H9 (cell line): Measurements from ENCODE around the gene MCM8. TPM values are rescaled to one million over a fixed set of nuclear protein-coding genes. Genes with fewer than 3 reads are reported as not detected.

ENCODE experiments used
- DNase-seq: peaks from one replicate; pipeline ENCODE4 v3.0.0-alpha.2; 2017
- H2AFZ ChIP-seq: one replicate; pipeline ENCODE4 v1.6.1; 2013; ENCODE audit warnings: mild to moderate bottlenecking, low read length, control low read depth, moderate library complexity
- H2AK5ac ChIP-seq: 2 replicates; pipeline ENCODE4 v1.6.1; 2013; ENCODE audit warnings: low read length, control low read depth, mixed read lengths; ENCODE audit not compliant: insufficient read length
- H2BK120ac ChIP-seq: one replicate; pipeline ENCODE4 v1.6.1; 2013; ENCODE audit warnings: low read depth, mild to moderate bottlenecking, low read length, control low read depth, inconsistent platforms; ENCODE audit not compliant: poor library complexity, severe bottlenecking
- H2BK12ac ChIP-seq: 2 replicates; pipeline ENCODE4 v1.6.1; 2013; ENCODE audit warnings: low read length, control low read depth, mixed read lengths, low read depth; ENCODE audit not compliant: insufficient read length
- H2BK15ac ChIP-seq: 2 replicates; pipeline ENCODE4 v1.6.1; 2013; ENCODE audit warnings: low read depth, low read length, control low read depth
- H2BK20ac ChIP-seq: one replicate; pipeline ENCODE4 v1.6.1; 2013; ENCODE audit warnings: low read depth, mild to moderate bottlenecking, low read length, control low read depth, inconsistent platforms; ENCODE audit not compliant: poor library complexity, severe bottlenecking
- H2BK5ac ChIP-seq: 2 replicates; pipeline ENCODE4 v1.6.1; 2013; ENCODE audit warnings: low read length, control low read depth, mixed read lengths; ENCODE audit not compliant: insufficient read length
- H3K14ac ChIP-seq: 2 replicates; pipeline ENCODE4 v1.6.1; 2013; ENCODE audit warnings: low read length, control low read depth; ENCODE audit not compliant: insufficient read depth
- H3K18ac ChIP-seq: 2 replicates; pipeline ENCODE4 v1.6.1; 2013; ENCODE audit warnings: low read depth, mild to moderate bottlenecking, mixed read lengths, low read length, control low read depth; ENCODE audit not compliant: insufficient read length
- H3K23ac ChIP-seq: 2 replicates; pipeline ENCODE4 v1.6.1; 2013; ENCODE audit warnings: low read length, control low read depth, mixed read lengths, low read depth; ENCODE audit not compliant: insufficient read length
- H3K23me2 ChIP-seq: 2 replicates; pipeline ENCODE4 v1.6.1; 2013; ENCODE audit warnings: low read depth, mild to moderate bottlenecking, mixed read lengths, low read length, control low read depth; ENCODE audit not compliant: insufficient read length, poor library complexity, severe bottlenecking
- H3K27ac ChIP-seq: 2 replicates; pipeline ENCODE4 v1.5.1; 2013; ENCODE audit warnings: low read length, control low read depth, mixed read lengths, low read depth; ENCODE audit not compliant: insufficient read length
- H3K27me3 ChIP-seq: 2 replicates; pipeline ENCODE4 v1.6.1; 2013; ENCODE audit warnings: low read length, control low read depth, inconsistent platforms; ENCODE audit not compliant: insufficient read depth
- H3K4ac ChIP-seq: 2 replicates; pipeline ENCODE4 v1.6.1; 2013; ENCODE audit warnings: low read depth, mild to moderate bottlenecking, control low read depth, inconsistent platforms, low read length, moderate library complexity
- H3K4me1 ChIP-seq: 2 replicates; pipeline ENCODE4 v1.6.1; 2013; ENCODE audit warnings: low read length, control low read depth, inconsistent platforms; ENCODE audit not compliant: insufficient read depth
- H3K4me2 ChIP-seq: 2 replicates; pipeline ENCODE4 v1.6.1; 2013; ENCODE audit warnings: low read length, control low read depth, mixed read lengths; ENCODE audit not compliant: insufficient read length, insufficient read depth
- H3K56ac ChIP-seq: 2 replicates; pipeline ENCODE4 v1.6.1; 2013; ENCODE audit warnings: low read depth, mild to moderate bottlenecking, mixed read lengths, low read length, control low read depth; ENCODE audit not compliant: insufficient read length
- H3K79me1 ChIP-seq: 2 replicates; pipeline ENCODE4 v1.6.1; 2013; ENCODE audit warnings: low read depth, mild to moderate bottlenecking, moderate library complexity, low read length, control low read depth, inconsistent platforms; ENCODE audit not compliant: insufficient read depth, poor library complexity, severe bottlenecking
- H3K79me2 ChIP-seq: 2 replicates; pipeline ENCODE4 v1.6.1; 2013; ENCODE audit warnings: low read length, control low read depth, inconsistent platforms; ENCODE audit not compliant: insufficient read depth
- H3K9ac ChIP-seq: 2 replicates; pipeline ENCODE4 v1.6.1; 2013; ENCODE audit warnings: low read length, control low read depth, mixed read lengths; ENCODE audit not compliant: insufficient read length; ENCODE audit errors: extremely low read depth
- H3K9me3 ChIP-seq: one replicate; pipeline ENCODE4 v1.6.1; 2013; ENCODE audit warnings: low read depth, low read length, inconsistent platforms; ENCODE audit not compliant: control insufficient read depth
- H3T11ph ChIP-seq: one replicate; pipeline ENCODE4 v1.6.1; 2013; ENCODE audit warnings: mild to moderate bottlenecking, low read length, control low read depth, inconsistent platforms
- H4K20me1 ChIP-seq: one replicate; pipeline ENCODE4 v1.6.1; 2013; ENCODE audit not compliant: control insufficient read depth, insufficient read length, insufficient read depth
- H4K5ac ChIP-seq: 2 replicates; pipeline ENCODE4 v1.6.1; 2013; ENCODE audit warnings: low read depth, mild to moderate bottlenecking, mixed read lengths, low read length, control low read depth; ENCODE audit not compliant: insufficient read length
- H4K8ac ChIP-seq: replicated peaks from 2 replicates; pipeline ENCODE4 v1.6.1; 2013; ENCODE audit warnings: low read length, control low read depth, mixed read lengths, low read depth; ENCODE audit not compliant: insufficient read length
- H4K91ac ChIP-seq: 2 replicates; pipeline ENCODE4 v1.6.1; 2013; ENCODE audit warnings: low read depth, mild to moderate bottlenecking, moderate library complexity, mixed read lengths, low read length, control low read depth; ENCODE audit not compliant: insufficient read length
- H3K27ac Mint-ChIP-seq, 3 experiments: 2 replicates in 2 of 3; 3 replicates in 1 of 3; pipeline ENCODE4 v1.8.0; 2020 to 2021; ENCODE audit warnings: mixed read lengths in 3 of 3, mild to moderate bottlenecking in 1 of 3, moderate library complexity in 1 of 3
- H3K27me3 Mint-ChIP-seq: 2 replicates; pipeline ENCODE4 v1.8.0; 2021; ENCODE audit warnings: low read depth, mild to moderate bottlenecking, moderate library complexity, mixed read lengths
- H3K36me3 Mint-ChIP-seq, 3 experiments: 2 replicates in 2 of 3; 3 replicates in 1 of 3; pipeline ENCODE4 v1.8.0; 2020 to 2021; ENCODE audit warnings: low read depth in 3 of 3, mixed read lengths in 3 of 3; ENCODE audit not compliant: insufficient read depth in 1 of 3
- H3K4me1 Mint-ChIP-seq, 2 experiments: 2 replicates each; pipeline ENCODE4 v1.8.0; 2020; ENCODE audit warnings: mixed read lengths in 2 of 2
- H3K4me3 Mint-ChIP-seq, 2 experiments: 2 replicates in 1 of 2; 3 replicates in 1 of 2; pipeline ENCODE4 v1.8.0; 2020 to 2021; ENCODE audit warnings: mild to moderate bottlenecking in 2 of 2, mixed read lengths in 2 of 2, moderate library complexity in 1 of 2
- H3K9me3 Mint-ChIP-seq, 2 experiments: 2 replicates in 1 of 2; 3 replicates in 1 of 2; pipeline ENCODE4 v1.8.0; 2020; ENCODE audit warnings: mild to moderate bottlenecking in 2 of 2, mixed read lengths in 2 of 2, moderate library complexity in 1 of 2
- WGBS: extraction: QIAGEN DNeasy Blood & Tissue Kit; methylation state at CpG from one replicate; pipeline ENCODE4 v1.1.7; 2013; ENCODE audit warnings: missing lambda C conversion rate, low lambda C conversion rate, mixed read lengths; ENCODE audit not compliant: insufficient read length; ENCODE audit errors: extremely low coverage; 5-methylcytosine and 5-hydroxymethylcytosine counted together
- total RNA-seq: library from RNA; stranded (reverse); gene quantifications from 2 replicates; pipeline ENCODE4 v1.2.1, GENCODE V29; 2021
- TF ChIP-seq, protein P1 (sequence below): fragments of 200-600 bp; sonication (generic); conservative IDR thresholded peaks from 3 replicates; pipeline ENCODE4 v1.8.0; 2021; ENCODE audit warnings: antibody characterized with exemption, mild to moderate bottlenecking

Gene MCM8
- total RNA-seq, 1 experiment from 2014 or later: 32.2 TPM

DNA sequence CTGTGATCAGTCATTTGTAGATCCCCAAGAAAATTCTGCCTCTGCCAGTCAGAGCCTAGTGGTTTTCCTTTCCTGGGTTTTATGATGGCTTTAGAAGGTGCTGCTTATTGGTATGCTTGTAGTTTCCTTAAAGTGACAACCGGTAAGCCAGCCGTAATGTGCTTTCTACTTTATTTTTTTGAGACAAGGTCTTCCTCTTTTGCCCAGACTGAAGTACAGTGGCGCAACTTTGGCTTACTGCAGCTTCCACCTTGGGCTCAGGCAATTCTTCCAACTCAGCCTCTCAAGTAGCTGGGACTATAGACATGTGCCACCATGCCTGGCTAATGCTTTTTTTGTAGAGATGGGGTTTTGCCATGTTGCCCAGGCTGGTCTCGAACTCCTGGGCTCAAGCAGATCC is 23.5 kb downstream of the MCM8 start:
- peaks cover 44% of the 10 kb centered on the region for H3K27me3 Mint-ChIP-seq
- H2BK120ac ChIP-seq: no peak overlapping the region
- H4K20me1 ChIP-seq: no peaks in the 10 kb centered on the region
- H3K4me2 ChIP-seq: no peak overlapping the region
- no peaks in the 10 kb centered on the region for H3K23me2 ChIP-seq
- no peak overlapping the region for H2BK5ac ChIP-seq
- no peak overlapping the region for H4K5ac ChIP-seq
- H2AFZ ChIP-seq: no peak overlapping the region
- H3K4me1 ChIP-seq: no peaks in the 10 kb centered on the region
- H3K14ac ChIP-seq: no peak overlapping the region
- H3K27ac ChIP-seq: no peak overlapping the region
- no peak overlapping the region for H4K91ac ChIP-seq
- TF ChIP-seq, protein P1, sequence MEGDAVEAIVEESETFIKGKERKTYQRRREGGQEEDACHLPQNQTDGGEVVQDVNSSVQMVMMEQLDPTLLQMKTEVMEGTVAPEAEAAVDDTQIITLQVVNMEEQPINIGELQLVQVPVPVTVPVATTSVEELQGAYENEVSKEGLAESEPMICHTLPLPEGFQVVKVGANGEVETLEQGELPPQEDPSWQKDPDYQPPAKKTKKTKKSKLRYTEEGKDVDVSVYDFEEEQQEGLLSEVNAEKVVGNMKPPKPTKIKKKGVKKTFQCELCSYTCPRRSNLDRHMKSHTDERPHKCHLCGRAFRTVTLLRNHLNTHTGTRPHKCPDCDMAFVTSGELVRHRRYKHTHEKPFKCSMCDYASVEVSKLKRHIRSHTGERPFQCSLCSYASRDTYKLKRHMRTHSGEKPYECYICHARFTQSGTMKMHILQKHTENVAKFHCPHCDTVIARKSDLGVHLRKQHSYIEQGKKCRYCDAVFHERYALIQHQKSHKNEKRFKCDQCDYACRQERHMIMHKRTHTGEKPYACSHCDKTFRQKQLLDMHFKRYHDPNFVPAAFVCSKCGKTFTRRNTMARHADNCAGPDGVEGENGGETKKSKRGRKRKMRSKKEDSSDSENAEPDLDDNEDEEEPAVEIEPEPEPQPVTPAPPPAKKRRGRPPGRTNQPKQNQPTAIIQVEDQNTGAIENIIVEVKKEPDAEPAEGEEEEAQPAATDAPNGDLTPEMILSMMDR: no peak
- H3K36me3 Mint-ChIP-seq: peaks cover 30 to 73% (median 58%) of the 10 kb centered on the region in 3 experiments
- H3K79me1 ChIP-seq: no peaks in the 10 kb centered on the region
- no peaks in the 10 kb centered on the region for H3K79me2 ChIP-seq
- no peak overlapping the region for H2BK15ac ChIP-seq
- no peak for DNase-seq
- no peak overlapping the region for H3K23ac ChIP-seq
- peaks cover 9% of the 10 kb centered on the region; the same call in 1 of the 2 replicates for H3K27me3 ChIP-seq
- no peaks in the 10 kb centered on the region for H3K9me3 ChIP-seq
- H3K9ac ChIP-seq: no peak overlapping the region
- H3K56ac ChIP-seq: no peak overlapping the region
- no peak overlapping the region for H3K18ac ChIP-seq
- no peak overlapping the region for H4K8ac ChIP-seq
- H2BK20ac ChIP-seq: no peak overlapping the region
- no peak overlapping the region for H3K27ac Mint-ChIP-seq
- WGBS: no CpG with 5 or more reads among the region's 4 CpGs
- no peak overlapping the region for H3T11ph ChIP-seq
- H2BK12ac ChIP-seq: no peak overlapping the region
- peaks cover 19 to 22% of the 10 kb centered on the region in 2 experiments for H3K4me1 Mint-ChIP-seq
- H2AK5ac ChIP-seq: no peak overlapping the region
- no peak overlapping the region for H3K4ac ChIP-seq
- H3K9me3 Mint-ChIP-seq: no peaks in the 10 kb centered on the region
- H3K4me3 Mint-ChIP-seq: no peak overlapping the region
